H1 (cell line): ENCODE measurements around the gene DNAAF5. TPM values are rescaled to one million over a fixed set of nuclear protein-coding genes. Genes with fewer than 3 reads are reported as not detected.

Experiments used
- KDM5A ChIP-seq: fragments of 200-600 bp; IDR thresholded peaks from 2 replicates; pipeline ENCODE4 v1.7.1; 2012; ENCODE audit warnings: mild to moderate bottlenecking, low read length, inconsistent platforms, mixed read lengths
- RFX5 ChIP-seq: IDR thresholded peaks from 2 replicates; pipeline ENCODE4 v1.6.1; 2011; ENCODE audit warnings: low read depth, low read length, improper control_type of control experiment, borderline replicate concordance
- polyA plus RNA-seq, 7 experiments: library from polyadenylated mRNA; depleted of rRNA in 3 of 7; stranded (reverse) in 5 of 7; unstranded in 2 of 7; fragments of >200 nt in 5 of 7; fragments of 200-250 nt in 2 of 7; gene quantifications; 1 replicate in 5 of 7; 2 replicates in 1 of 7; 4 replicates in 1 of 7; pipeline versions ENCODE4 v1.2.1 to v1.2.3, GENCODE V29; 2011 to 2013; ENCODE audit warnings: missing spikeins in 2 of 7, mixed read lengths in 2 of 7
- total RNA-seq: library from RNA; stranded (reverse); fragmentation: NEBNext Ultra II Directional; extraction: Animal tissue kit (Norgen Biotek cat#: 25700); gene quantifications from 2 replicates; pipeline ENCODE4 v1.2.1, GENCODE V29; 2021

Gene DNAAF5
- total and polyA plus RNA-seq, 2 of the 8 experiments (the other 6 are each of a cell fraction or from before 2014, with no cell fraction given): 55.1 to 95.9 TPM

DNA sequence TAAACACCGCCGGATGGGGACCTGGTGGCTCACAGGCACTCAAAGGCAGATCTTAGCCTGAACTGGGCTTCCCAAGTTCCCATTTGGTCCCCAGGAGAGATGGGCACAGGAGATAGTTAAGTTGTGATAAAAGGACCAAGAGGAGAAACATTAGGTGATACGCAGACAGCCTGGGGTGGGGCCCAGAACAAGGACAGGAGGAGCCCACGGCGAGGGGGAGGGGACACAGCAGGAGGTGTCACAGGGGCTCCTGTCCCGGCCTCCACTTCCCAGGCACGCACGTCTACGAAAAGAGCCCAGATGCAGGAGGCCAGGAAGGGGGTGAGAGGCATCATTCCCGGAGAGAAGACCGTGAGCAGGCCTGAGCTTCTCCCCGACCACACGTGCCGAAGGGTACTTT is 16.3 kb upstream of the DNAAF5 start (continued):
- TF ChIP-seq RFX5 (no peak), KDM5A (no peak)
- TF ChIP-seq, all 59 proteins: peak for 0
